IgD-negative memory B cell (primary cell): ENCODE measurements around the gene RETSAT. TPM values are rescaled to one million over a fixed set of nuclear protein-coding genes. Genes with fewer than 3 reads are reported as not detected.

ENCODE experiments used
- H3K27ac Mint-ChIP-seq, 3 donors: one replicate each; pipeline ENCODE4 v1.8.0; 2020 to 2022; ENCODE audit warnings: mild to moderate bottlenecking in 3 of 3, mixed read lengths in 3 of 3, moderate library complexity in 1 of 3
- H3K27me3 Mint-ChIP-seq: one replicate; pipeline ENCODE4 v1.8.0; 2021; ENCODE audit warnings: mixed read lengths
- H3K36me3 Mint-ChIP-seq: one replicate; pipeline ENCODE4 v1.8.0; 2020; ENCODE audit warnings: mild to moderate bottlenecking, mixed read lengths
- H3K4me1 Mint-ChIP-seq, 3 donors: one replicate each; pipeline ENCODE4 v1.8.0; 2020 to 2022; ENCODE audit warnings: mixed read lengths in 3 of 3, mild to moderate bottlenecking in 1 of 3
- H3K4me3 Mint-ChIP-seq, 4 donors: one replicate each; pipeline ENCODE4 v1.8.0; 2020 to 2022; ENCODE audit warnings: mild to moderate bottlenecking in 4 of 4, mixed read lengths in 4 of 4, moderate library complexity in 3 of 4
- H3K9me3 Mint-ChIP-seq, 3 donors: one replicate each; pipeline ENCODE4 v1.8.0; 2020 to 2021; ENCODE audit warnings: mixed read lengths in 3 of 3, mild to moderate bottlenecking in 1 of 3
- polyA plus RNA-seq: library from polyadenylated mRNA; unstranded; fragments of 300-500 nt; fragmentation: Illumina TruSeq; gene quantifications from one replicate; pipeline ENCODE4 v1.2.3, GENCODE V29; 2021

RETSAT gene
- polyA plus RNA-seq = 10.6 TPM

GRCh38 chr2:85354286-85355072 is at the start of gene RETSAT, which contains the start of gene ELMOD3:
Gene RETSAT (minus strand): TSS chr2:85354528. CDS start chr2:85354507, 21 bp downstream.
Gene ELMOD3 (plus strand): TSS chr2:85354769. CDS start chr2:85357199, 2,430 bp downstream.
- Mint-ChIP-seq H3K4me1 (peaks cover 15 to 42% (median 28%) of the 10 kb centered on the region in 3 donors), H3K27ac (peak within 1 kb of the TSS; percentile 96 to 99 (median 98)), H3K9me3 (no peaks in the 10 kb centered on the region), H3K27me3 (no peaks in the 10 kb centered on the region), H3K36me3 (peaks cover 7% of the 10 kb centered on the region), H3K4me3 (peak within 1 kb of the TSS; percentile 98 to 100 (median 98))

- H3K4me1 Mint-ChIP-seq = peaks cover 14 to 21% (median 16%) of the 10 kb centered on the region in 3 donors
- peak overlapping the region in 3 of 4 donors; percentile 52 to 90 (median 90) for H3K4me3 Mint-ChIP-seq
- H3K27me3 Mint-ChIP-seq = no peaks in the 10 kb centered on the region
- no peaks in the 10 kb centered on the region for H3K9me3 Mint-ChIP-seq
- H3K27ac Mint-ChIP-seq = peak overlapping the region; percentile 80 to 88 (median 85)
- peaks cover 8% of the 10 kb centered on the region for H3K36me3 Mint-ChIP-seq
These were observed 47.5 kb upstream of the RETSAT start for GRCh38 chr2:85401844-85402243.

GRCh38 chr2:85401464-85401805 is 47.1 kb upstream of the RETSAT start:
- Mint-ChIP-seq H3K4me1 (peaks cover 16 to 24% (median 16%) of the 10 kb centered on the region in 3 donors), H3K36me3 (peaks cover 9% of the 10 kb centered on the region), H3K27me3 (no peaks in the 10 kb centered on the region), H3K4me3 (no peak overlapping the region), H3K27ac (peak overlapping the region in 1 of 3 donors; percentile 69), H3K9me3 (no peaks in the 10 kb centered on the region)

- Mint-ChIP-seq H3K27ac (peak overlapping the region in 1 of 3 donors; percentile 55), H3K27me3 (no peaks in the 10 kb centered on the region), H3K4me3 (peak overlapping the region in 1 of 4 donors; percentile 9), H3K4me1 (peaks cover 12 to 25% (median 16%) of the 10 kb centered on the region in 3 donors), H3K9me3 (no peaks in the 10 kb centered on the region), H3K36me3 (peaks cover 10% of the 10 kb centered on the region)
These were observed 46.5 kb upstream of the RETSAT start for GRCh38 chr2:85400541-85401463.

- Mint-ChIP-seq H3K4me3 (peak overlapping the region in 1 of 4 donors; percentile 9), H3K27ac (peak overlapping the region in 1 of 3 donors; percentile 55), H3K4me1 (peaks cover 6 to 17% (median 9%) of the 10 kb centered on the region in 3 donors), H3K9me3 (no peaks in the 10 kb centered on the region), H3K27me3 (no peaks in the 10 kb centered on the region), H3K36me3 (peaks cover 10% of the 10 kb centered on the region)
These were observed 45.7 kb upstream of the RETSAT start for GRCh38 chr2:85400023-85400422.

- peaks cover 10% of the 10 kb centered on the region for H3K36me3 Mint-ChIP-seq
- H3K27ac Mint-ChIP-seq = peak overlapping the region in 1 of 3 donors; percentile 64
- no peaks in the 10 kb centered on the region for H3K9me3 Mint-ChIP-seq
- H3K27me3 Mint-ChIP-seq = no peaks in the 10 kb centered on the region
- peak overlapping the region in 1 of 4 donors; percentile 41 for H3K4me3 Mint-ChIP-seq
- H3K4me1 Mint-ChIP-seq = peaks cover 7 to 16% (median 7%) of the 10 kb centered on the region in 3 donors
These were observed 44.8 kb upstream of the RETSAT start for GRCh38 chr2:85399183-85399455.

- H3K27ac Mint-ChIP-seq = peak overlapping the region in 1 of 3 donors; percentile 45
- H3K4me1 Mint-ChIP-seq = peaks cover 9 to 20% (median 9%) of the 10 kb centered on the region in 3 donors
- no peaks in the 10 kb centered on the region for H3K27me3 Mint-ChIP-seq
- no peaks in the 10 kb centered on the region for H3K9me3 Mint-ChIP-seq
- no peak overlapping the region for H3K4me3 Mint-ChIP-seq
- peaks cover 9% of the 10 kb centered on the region for H3K36me3 Mint-ChIP-seq
These were observed 44.3 kb upstream of the RETSAT start for GRCh38 chr2:85398426-85399182.

- H3K27me3 Mint-ChIP-seq = no peaks in the 10 kb centered on the region
- peak overlapping the region in 1 of 3 donors; percentile 45 for H3K27ac Mint-ChIP-seq
- H3K9me3 Mint-ChIP-seq = no peaks in the 10 kb centered on the region
- H3K4me3 Mint-ChIP-seq = no peak overlapping the region
- peaks cover 10 to 25% (median 15%) of the 10 kb centered on the region in 3 donors for H3K4me1 Mint-ChIP-seq
- peaks cover 7% of the 10 kb centered on the region for H3K36me3 Mint-ChIP-seq
These were observed 43.6 kb upstream of the RETSAT start for GRCh38 chr2:85397925-85398331.

GRCh38 chr2:85396531-85397470 is 42.5 kb upstream of the RETSAT start:
- H3K36me3 Mint-ChIP-seq = peaks cover 3% of the 10 kb centered on the region
- H3K27ac Mint-ChIP-seq = peak overlapping the region in 2 of 3 donors; percentile 42 to 65
- H3K27me3 Mint-ChIP-seq = no peaks in the 10 kb centered on the region
- H3K9me3 Mint-ChIP-seq = no peaks in the 10 kb centered on the region
- H3K4me1 Mint-ChIP-seq = peaks cover 14 to 25% (median 16%) of the 10 kb centered on the region in 3 donors
- H3K4me3 Mint-ChIP-seq = peak overlapping the region in 1 of 4 donors; percentile 81

- H3K27me3 Mint-ChIP-seq = no peaks in the 10 kb centered on the region
- H3K27ac Mint-ChIP-seq = peak overlapping the region in 2 of 3 donors; percentile 42 to 65
- peaks cover 3% of the 10 kb centered on the region for H3K36me3 Mint-ChIP-seq
- no peaks in the 10 kb centered on the region for H3K9me3 Mint-ChIP-seq
- H3K4me1 Mint-ChIP-seq = peaks cover 16 to 33% (median 20%) of the 10 kb centered on the region in 3 donors
- H3K4me3 Mint-ChIP-seq = no peak overlapping the region
These were observed 41.7 kb upstream of the RETSAT start for GRCh38 chr2:85395912-85396475.

GRCh38 chr2:85394976-85395375 is 40.6 kb upstream of the RETSAT start:
- peaks cover 3% of the 10 kb centered on the region for H3K36me3 Mint-ChIP-seq

GRCh38 chr2:85394261-85394681 is 39.9 kb upstream of the RETSAT start:
- Mint-ChIP-seq H3K36me3 (peaks cover 3% of the 10 kb centered on the region), H3K4me3 (peak overlapping the region in 1 of 4 donors; percentile 73), H3K27me3 (no peaks in the 10 kb centered on the region), H3K4me1 (peaks cover 16 to 29% (median 20%) of the 10 kb centered on the region in 3 donors), H3K9me3 (no peaks in the 10 kb centered on the region), H3K27ac (peak overlapping the region; percentile 80 to 89 (median 83))

More at GRCh38 chr2:85394976-85395375, 40.6 kb upstream of the RETSAT start:
- Mint-ChIP-seq H3K9me3 (no peaks in the 10 kb centered on the region), H3K27me3 (no peaks in the 10 kb centered on the region), H3K27ac (peak overlapping the region in 2 of 3 donors; percentile 83 to 89), H3K4me1 (peaks cover 16 to 31% (median 20%) of the 10 kb centered on the region in 3 donors), H3K4me3 (no peak overlapping the region)

- Mint-ChIP-seq H3K36me3 (peaks cover 6% of the 10 kb centered on the region), H3K9me3 (no peaks in the 10 kb centered on the region), H3K4me3 (peak overlapping the region in 2 of 4 donors; percentile 32 to 73), H3K27ac (peak overlapping the region; percentile 80 to 89 (median 83)), H3K27me3 (no peaks in the 10 kb centered on the region), H3K4me1 (peaks cover 16 to 31% (median 20%) of the 10 kb centered on the region in 3 donors)
These were observed 39.5 kb upstream of the RETSAT start for GRCh38 chr2:85393836-85394235.
